Osteocyte (in vitro differentiated cells): ENCODE results near the gene A4GNT. TPM values are rescaled to one million over a fixed set of nuclear protein-coding genes. Genes with fewer than 3 reads are reported as not detected.
A peak's percentile ranks its signal among the peaks of the same experiment; 100 is the strongest.
"Not testable (repeated sequence)": the region's sequence is repeated elsewhere in the genome, so short reads cannot be mapped to it uniquely, and the experiment has no call there.

Experiments
- DNase-seq: peaks from one replicate; pipeline ENCODE4 v3.0.0; 2021; ENCODE audit warnings: mixed read lengths; ENCODE audit not compliant: unreplicated experiment; ENCODE audit errors: extremely low spot score
- H3K27ac Mint-ChIP-seq: one replicate; pipeline ENCODE4 v1.8.0; 2021; ENCODE audit warnings: mild to moderate bottlenecking, mixed read lengths; ENCODE audit not compliant: unreplicated experiment
- H3K27me3 Mint-ChIP-seq: one replicate; pipeline ENCODE4 v1.8.0; 2021; ENCODE audit warnings: mixed read lengths; ENCODE audit not compliant: unreplicated experiment
- H3K36me3 Mint-ChIP-seq: one replicate; pipeline ENCODE4 v1.8.0; 2021; ENCODE audit warnings: mixed read lengths; ENCODE audit not compliant: unreplicated experiment
- H3K4me1 Mint-ChIP-seq: one replicate; pipeline ENCODE4 v1.8.0; 2021; ENCODE audit warnings: mixed read lengths; ENCODE audit not compliant: unreplicated experiment
- H3K4me3 Mint-ChIP-seq: one replicate; pipeline ENCODE4 v1.8.0; 2021; ENCODE audit warnings: mild to moderate bottlenecking, moderate library complexity, mixed read lengths; ENCODE audit not compliant: unreplicated experiment
- H3K9me3 Mint-ChIP-seq: one replicate; pipeline ENCODE4 v1.8.0; 2021; ENCODE audit warnings: mixed read lengths; ENCODE audit not compliant: unreplicated experiment
- total RNA-seq: library from RNA; stranded (reverse); gene quantifications from 2 replicates; pipeline ENCODE4 v1.2.1, GENCODE V29; 2021
- TF ChIP-seq, protein P1 (sequence below): fragments of 200-600 bp; sonication (generic); IDR thresholded peaks from 2 replicates; pipeline ENCODE4 v1.5.0; 2021; ENCODE audit warnings: antibody characterized with exemption, mild to moderate bottlenecking, moderate library complexity

A4GNT gene
- total RNA-seq, 1 donor from 2014 or later: not detected

DNA sequence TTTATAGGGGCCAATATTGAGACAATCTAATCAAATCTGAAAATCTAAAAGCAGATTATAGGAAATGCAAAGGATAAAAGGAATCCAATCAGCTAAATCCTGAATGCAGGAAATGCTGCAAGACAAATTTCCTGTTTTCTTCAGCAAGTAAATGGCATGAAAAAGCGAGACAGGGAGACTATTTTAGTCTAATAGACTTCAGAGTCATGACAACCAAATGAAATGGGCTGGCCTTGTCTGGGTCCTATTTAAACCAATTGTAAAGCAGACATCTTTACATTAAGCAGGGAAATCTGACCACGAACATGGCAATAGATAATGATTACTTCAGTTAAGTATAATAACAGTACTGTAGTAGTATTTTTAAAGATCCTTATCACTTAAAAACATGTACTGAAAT is 40.4 kb upstream of the A4GNT start:
- Mint-ChIP-seq H3K36me3 (peaks cover 20% of the 10 kb centered on the region), H3K4me3 (peak overlapping the region; percentile 26), H3K27ac (no peak overlapping the region), H3K4me1 (peaks cover 32% of the 10 kb centered on the region), H3K27me3 (no peaks in the 10 kb centered on the region), H3K9me3 (no peaks in the 10 kb centered on the region)
- TF ChIP-seq, protein P1, sequence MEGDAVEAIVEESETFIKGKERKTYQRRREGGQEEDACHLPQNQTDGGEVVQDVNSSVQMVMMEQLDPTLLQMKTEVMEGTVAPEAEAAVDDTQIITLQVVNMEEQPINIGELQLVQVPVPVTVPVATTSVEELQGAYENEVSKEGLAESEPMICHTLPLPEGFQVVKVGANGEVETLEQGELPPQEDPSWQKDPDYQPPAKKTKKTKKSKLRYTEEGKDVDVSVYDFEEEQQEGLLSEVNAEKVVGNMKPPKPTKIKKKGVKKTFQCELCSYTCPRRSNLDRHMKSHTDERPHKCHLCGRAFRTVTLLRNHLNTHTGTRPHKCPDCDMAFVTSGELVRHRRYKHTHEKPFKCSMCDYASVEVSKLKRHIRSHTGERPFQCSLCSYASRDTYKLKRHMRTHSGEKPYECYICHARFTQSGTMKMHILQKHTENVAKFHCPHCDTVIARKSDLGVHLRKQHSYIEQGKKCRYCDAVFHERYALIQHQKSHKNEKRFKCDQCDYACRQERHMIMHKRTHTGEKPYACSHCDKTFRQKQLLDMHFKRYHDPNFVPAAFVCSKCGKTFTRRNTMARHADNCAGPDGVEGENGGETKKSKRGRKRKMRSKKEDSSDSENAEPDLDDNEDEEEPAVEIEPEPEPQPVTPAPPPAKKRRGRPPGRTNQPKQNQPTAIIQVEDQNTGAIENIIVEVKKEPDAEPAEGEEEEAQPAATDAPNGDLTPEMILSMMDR: no peak
- DNase-seq: no peak

DNA sequence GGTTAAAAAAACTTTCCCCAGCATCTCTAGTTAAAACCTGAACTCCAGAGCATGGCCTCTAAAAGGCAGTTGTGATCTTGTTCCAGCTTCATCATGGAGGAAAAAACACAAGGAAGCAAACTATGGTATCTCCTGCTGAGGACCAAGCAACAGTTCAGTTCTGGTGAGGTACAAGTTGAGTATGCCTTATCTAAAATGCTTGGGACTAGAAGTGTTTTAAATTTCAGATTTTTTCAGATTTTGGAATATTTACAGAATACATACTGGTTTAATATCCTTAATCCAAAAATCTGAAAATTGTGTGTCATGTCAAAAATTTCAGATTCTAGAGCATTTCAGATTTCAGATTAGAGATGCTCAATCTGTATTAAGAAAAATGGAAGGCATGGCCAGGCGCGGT is 32.9 kb upstream of the A4GNT start:
- no peaks in the 10 kb centered on the region for H3K9me3 Mint-ChIP-seq
- TF ChIP-seq, protein P1: no peak
- DNase-seq: no peak
- H3K36me3 Mint-ChIP-seq: peaks cover 64% of the 10 kb centered on the region
- H3K27ac Mint-ChIP-seq: no peak overlapping the region
- no peak overlapping the region for H3K4me3 Mint-ChIP-seq
- H3K27me3 Mint-ChIP-seq: no peaks in the 10 kb centered on the region
- H3K4me1 Mint-ChIP-seq: no peaks in the 10 kb centered on the region

DNA sequence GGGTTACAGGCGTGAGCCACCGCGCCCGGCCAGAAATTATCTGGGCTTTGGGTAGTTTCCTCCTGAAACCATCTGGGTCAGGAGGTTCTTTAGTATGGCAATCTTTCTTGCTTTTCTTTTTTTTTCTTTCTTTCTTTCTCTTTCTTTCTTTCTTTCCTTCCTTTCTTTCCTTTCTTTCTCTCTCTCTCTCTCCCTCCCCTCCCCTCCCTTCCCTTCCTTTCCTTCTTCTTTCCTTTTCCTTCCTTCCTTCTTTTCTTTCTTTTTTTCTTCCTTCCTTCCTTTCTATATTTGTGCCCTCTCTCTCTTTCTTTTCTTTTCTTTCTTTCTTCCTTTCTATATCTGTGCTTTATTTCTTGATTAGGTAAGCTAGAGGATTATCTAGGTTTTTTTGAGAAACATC is 25.6 kb upstream of the A4GNT start:
- Mint-ChIP-seq H3K36me3 (peaks cover 26% of the 10 kb centered on the region), H3K4me3 (no peak overlapping the region), H3K27me3 (peaks cover 6% of the 10 kb centered on the region), H3K9me3 (peaks cover 9% of the 10 kb centered on the region), H3K27ac (no peak overlapping the region), H3K4me1 (no peaks in the 10 kb centered on the region)
- TF ChIP-seq, protein P1: no peak
- DNase-seq: no peak

DNA sequence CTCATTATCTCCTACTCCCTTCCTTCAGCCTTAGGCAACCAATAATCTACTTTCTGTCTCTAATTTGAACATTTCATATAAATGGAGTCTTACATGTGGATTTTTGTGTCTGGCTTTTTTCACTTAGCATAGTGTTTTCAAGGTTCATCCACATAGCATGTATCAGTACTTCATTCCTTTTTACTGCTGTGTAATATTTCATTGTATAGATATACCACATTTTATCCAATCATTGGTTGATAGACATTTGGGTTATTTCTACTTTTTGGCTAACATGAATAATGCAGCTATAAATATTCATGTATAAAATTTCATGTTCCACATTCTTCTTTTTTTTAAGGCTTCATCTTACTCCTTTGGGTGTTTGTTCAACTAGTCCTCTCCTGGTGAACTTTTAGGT is 22.3 kb upstream of the A4GNT start:
- TF ChIP-seq, protein P1: no peak

DNA sequence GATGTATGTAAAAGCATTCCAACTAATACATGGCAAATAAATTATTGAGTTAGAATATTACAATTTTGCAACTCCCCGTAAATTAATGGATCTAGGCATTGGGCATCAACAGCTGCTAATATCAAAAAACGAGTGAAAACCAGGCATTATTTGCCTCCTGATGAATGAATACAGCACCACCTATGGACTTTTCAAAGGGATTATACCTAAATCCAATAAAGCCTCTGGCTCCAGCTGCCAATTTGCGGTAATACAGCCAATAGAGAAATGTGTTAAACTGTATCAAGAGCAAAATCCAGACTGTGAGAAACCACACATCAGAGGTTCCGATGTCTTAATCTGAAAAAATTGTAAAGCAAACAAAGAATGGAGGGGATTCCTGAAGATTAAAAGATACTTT is 16.3 kb upstream of the A4GNT start:
- Mint-ChIP-seq H3K4me3 (no peak overlapping the region), H3K4me1 (no peaks in the 10 kb centered on the region), H3K27me3 (peaks cover 39% of the 10 kb centered on the region), H3K9me3 (no peaks in the 10 kb centered on the region), H3K36me3 (no peaks in the 10 kb centered on the region), H3K27ac (no peak overlapping the region)
- TF ChIP-seq, protein P1: no peak
- DNase-seq: no peak

More for the DNA sequence above, 22.3 kb upstream of the A4GNT start:
- Mint-ChIP-seq H3K27ac (no peak overlapping the region), H3K4me1 (no peaks in the 10 kb centered on the region), H3K4me3 (no peak overlapping the region), H3K36me3 (peaks cover 4% of the 10 kb centered on the region), H3K27me3 (peaks cover 11% of the 10 kb centered on the region), H3K9me3 (peaks cover 9% of the 10 kb centered on the region)
- DNase-seq: no peak

DNA sequence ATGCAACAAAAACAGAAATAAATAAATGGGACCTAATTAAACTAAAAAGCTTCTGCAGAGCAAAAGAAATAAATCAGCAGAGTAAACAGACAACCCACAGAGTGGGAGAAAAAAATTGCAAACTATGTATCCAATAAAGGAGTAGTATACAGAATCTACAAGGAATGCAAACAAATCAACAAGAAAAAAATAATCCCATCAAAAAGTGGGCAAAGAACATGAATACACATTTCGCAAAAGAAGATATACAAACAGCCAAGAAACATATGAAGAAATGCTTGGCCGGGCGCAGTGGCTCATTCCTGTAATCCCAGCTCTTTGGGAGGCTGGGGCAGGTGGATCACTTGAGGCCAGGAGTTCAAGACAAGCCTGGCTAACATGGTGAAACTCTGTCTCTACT is 10.0 kb upstream of the A4GNT start:
- H3K27ac Mint-ChIP-seq, DNase-seq, H3K9me3 Mint-ChIP-seq, H3K4me1 Mint-ChIP-seq, H3K36me3 Mint-ChIP-seq, H3K4me3 Mint-ChIP-seq: not testable (repeated sequence)
- peaks cover 22% of the 10 kb centered on the region for H3K27me3 Mint-ChIP-seq
